PFSK-1 (cell line): ENCODE measurements around the gene CDK2AP2.

Experiments
- FOXP2 ChIP-seq: optimal IDR thresholded peaks from 2 replicates; pipeline ENCODE3; 2011; ENCODE audit warnings: borderline replicate concordance, control low read depth, inconsistent platforms; ENCODE audit not compliant: insufficient read depth; ENCODE audit errors: extremely low read length, extremely low read depth
- POLR2AphosphoS5 ChIP-seq: IDR thresholded peaks from 2 replicates; pipeline ENCODE4 v1.6.1; 2012; ENCODE audit warnings: low read depth, mild to moderate bottlenecking, control low read depth, low read length, moderate library complexity
- REST ChIP-seq, 2 experiments: IDR thresholded peaks; 2 replicates each; pipeline versions ENCODE4 v1.6.1 to v1.8.0; 2011 to 2012; ENCODE audit warnings: low read depth in 2 of 2, low read length in 2 of 2, control low read depth in 1 of 2, inconsistent platforms in 1 of 2, mild to moderate bottlenecking in 1 of 2, moderate library complexity in 1 of 2; ENCODE audit not compliant: insufficient read depth in 1 of 2
- SIN3A ChIP-seq: IDR thresholded peaks from 2 replicates; pipeline ENCODE4 v1.6.1; 2012; ENCODE audit warnings: mild to moderate bottlenecking, low read length, moderate library complexity, borderline replicate concordance; ENCODE audit not compliant: insufficient read depth
- TAF1 ChIP-seq: IDR thresholded peaks from 2 replicates; pipeline ENCODE4 v1.6.1; 2012; ENCODE audit warnings: low read length, control low read depth, borderline replicate concordance; ENCODE audit not compliant: insufficient read depth

CDK2AP2 gene

GRCh38 chr11:67503119-67504004, 4.6 kb downstream of the CDK2AP2 start:
- TF ChIP-seq FOXP2 (no peak), TAF1 (no peak), SIN3A (no peak), REST (IDR thresholded peaks at IDR 0.05; ENCODE audit: insufficient read depth in 1 of 2, low read depth in 2 of 2, low read length in 2 of 2) (no peak), POLR2AphosphoS5 (no peak)

GRCh38 chr11:67502328-67502979, 5.5 kb downstream of the CDK2AP2 start:
- no peak for TF ChIP-seq FOXP2
- no peak for TF ChIP-seq SIN3A
- no peak for TF ChIP-seq REST (IDR thresholded peaks at IDR 0.05; ENCODE audit: insufficient read depth in 1 of 2, low read depth in 2 of 2, low read length in 2 of 2)
- TF ChIP-seq POLR2AphosphoS5, result no peak
- TF ChIP-seq TAF1, result no peak

GRCh38 chr11:67501854-67502253, 6.1 kb downstream of the CDK2AP2 start:
- TF ChIP-seq POLR2AphosphoS5, result no peak
- no peak for TF ChIP-seq SIN3A
- TF ChIP-seq FOXP2, result no peak
- TF ChIP-seq TAF1, result no peak
- TF ChIP-seq REST (IDR thresholded peaks at IDR 0.05; ENCODE audit: insufficient read depth in 1 of 2, low read depth in 2 of 2, low read length in 2 of 2), result no peak

GRCh38 chr11:67500831-67501715, 6.9 kb downstream of the CDK2AP2 start:
- no peak for TF ChIP-seq SIN3A
- no peak for TF ChIP-seq TAF1
- TF ChIP-seq FOXP2, result no peak
- TF ChIP-seq REST (IDR thresholded peaks at IDR 0.05; ENCODE audit: insufficient read depth in 1 of 2, low read depth in 2 of 2, low read length in 2 of 2), result no peak
- TF ChIP-seq POLR2AphosphoS5, result no peak
